Suprapubic skin (tissue), 4 donors: Measurements from ENCODE around the gene CLTCL1.

Experiments
- CTCF ChIP-seq, 2 donors: fragments of 200-600 bp in 1 of 2; fragments of 450-650 bp in 1 of 2; sonication (generic) in 1 of 2; IDR thresholded peaks; one replicate each; pipeline ENCODE4 v1.5.1; 2016 to 2019; ENCODE audit warnings: antibody characterized with exemption in 2 of 2, mild to moderate bottlenecking in 1 of 2, moderate library complexity in 1 of 2
- EP300 ChIP-seq: sonication (generic); formaldehyde crosslinking; IDR thresholded peaks from one replicate; pipeline ENCODE4 v1.6.1; 2017; ENCODE audit warnings: antibody characterized with exemption
- POLR2AphosphoS5 ChIP-seq, 3 donors: sonication (generic); formaldehyde crosslinking; IDR thresholded peaks; one replicate each; pipeline ENCODE4 v1.6.1; 2017; ENCODE audit warnings: antibody characterized with exemption in 3 of 3

GRCh38 chr22:19167106-19167869 is 124.2 kb downstream of the CLTCL1 start:
- TF ChIP-seq POLR2AphosphoS5 (IDR thresholded peaks at IDR 0.05) = no peak
- TF ChIP-seq EP300 = no peak
- no peak for TF ChIP-seq CTCF (IDR thresholded peaks at IDR 0.05)
